Vagina (tissue), 2 donors: ENCODE results near the gene ATG14. TPM values are rescaled to one million over a fixed set of nuclear protein-coding genes. Genes with fewer than 3 reads are reported as not detected.

ENCODE experiments used
- DNase-seq, 2 donors: peaks; one replicate each; pipeline ENCODE4 v3.0.0-alpha.2; 2017; ENCODE audit errors: extremely low spot score in 2 of 2
- H3K27ac ChIP-seq: fragments of 200-600 bp; sonication (generic); one replicate; pipeline ENCODE4 v1.5.1; 2019
- H3K27me3 ChIP-seq: fragments of 200-600 bp; sonication (generic); one replicate; pipeline ENCODE4 v1.5.1; 2019
- H3K36me3 ChIP-seq, 2 donors: fragments of 200-600 bp; sonication (generic); one replicate each; pipeline ENCODE4 v1.5.1; 2017 to 2019
- H3K4me1 ChIP-seq: fragments of 200-600 bp; sonication (generic); one replicate; pipeline ENCODE4 v1.5.1; 2019
- H3K4me3 ChIP-seq, 2 donors: fragments of 200-600 bp; sonication (generic); 1 replicate in 1 of 2; 2 replicates in 1 of 2; pipeline ENCODE4 v1.5.1; 2016 to 2019
- H3K9me3 ChIP-seq: fragments of 200-600 bp; sonication (generic); one replicate; pipeline ENCODE4 v1.5.1; 2019
- CTCF ChIP-seq, 3 experiments: fragments of 450-650 bp in 2 of 3; fragments of 200-600 bp in 1 of 3; sonication (generic) in 1 of 3; IDR thresholded peaks; one replicate each; pipeline ENCODE4 v1.5.1; 2017 to 2019; ENCODE audit warnings: antibody characterized with exemption in 3 of 3, mild to moderate bottlenecking in 2 of 3, moderate library complexity in 2 of 3
- POLR2A ChIP-seq, 2 donors: fragments of 450-650 bp; IDR thresholded peaks; one replicate each; pipeline ENCODE4 v1.6.1; 2017; ENCODE audit warnings: antibody characterized with exemption in 2 of 2, mild to moderate bottlenecking in 2 of 2, moderate library complexity in 2 of 2
- POLR2AphosphoS5 ChIP-seq, 2 donors: sonication (generic); formaldehyde crosslinking; IDR thresholded peaks; one replicate each; pipeline ENCODE4 v1.9.0; 2017; ENCODE audit warnings: antibody characterized with exemption in 2 of 2, mild to moderate bottlenecking in 2 of 2, low read depth in 1 of 2; ENCODE audit not compliant: insufficient read depth in 1 of 2
- intact Hi-C: fragments of 100-400 bp; cut with DNase I; formaldehyde crosslinking; loops from one replicate; pipeline ENCODE4 v1.15.1; 2023
- total RNA-seq: library from RNA; depleted of rRNA; stranded (reverse); fragments of >200 nt; gene quantifications from one replicate; pipeline ENCODE4 v1.2.3, GENCODE V29; 2016

The ATG14 gene
- total RNA-seq, 1 donor from 2014 or later: 11.5 TPM

- H3K4me3 ChIP-seq: no peak within 1 kb of the TSS
- intact Hi-C loops: loop anchor here (5.0 kb wide), 1 partner anchor 1042 kb away; no protein-coding TSS in a partner anchor
Observed at GRCh38 chr14:55440385-55440784, 28.8 kb upstream of the ATG14 start, which contains the start of gene TBPL2. TBPL2 (minus strand) TSS chr14:55440616; CDS start chr14:55440449, 167 bp downstream.

GRCh38 chr14:55438066-55438683, 26.5 kb upstream of the ATG14 start:
- intact Hi-C loops: loop anchor here (10.0 kb wide), 1 partner anchor 183 kb away; no protein-coding TSS in a partner anchor
- DNase-seq: peak in 1 of 2 donors; percentile 25
- Histone ChIP-seq H3K9me3 (no peaks in the 10 kb centered on the region), H3K36me3 (no peaks in the 10 kb centered on the region), H3K4me3 (no peak overlapping the region), H3K27me3 (no peaks in the 10 kb centered on the region), H3K4me1 (no peaks in the 10 kb centered on the region), H3K27ac (no peak overlapping the region)
- TF ChIP-seq CTCF (IDR thresholded peaks at IDR 0.05): peak in 1 of 3 experiments; percentile 33
- TF ChIP-seq POLR2AphosphoS5 (IDR thresholded peaks at IDR 0.05; ENCODE audit: insufficient read depth in 1 of 2, low read depth in 1 of 2): no peak
- TF ChIP-seq POLR2A (IDR thresholded peaks at IDR 0.05): no peak

More at GRCh38 chr14:55440385-55440784, 28.8 kb upstream of the ATG14 start, which contains the start of gene TBPL2:
- no peak for TF ChIP-seq POLR2A (IDR thresholded peaks at IDR 0.05)
- TF ChIP-seq POLR2AphosphoS5 (IDR thresholded peaks at IDR 0.05; ENCODE audit: insufficient read depth in 1 of 2, low read depth in 1 of 2): no peak
- TF ChIP-seq CTCF (IDR thresholded peaks at IDR 0.05): no peak
- Histone ChIP-seq H3K27ac (no peak within 1 kb of the TSS), H3K27me3 (no peaks in the 10 kb centered on the region), H3K4me1 (no peaks in the 10 kb centered on the region), H3K9me3 (no peaks in the 10 kb centered on the region), H3K36me3 (no peaks in the 10 kb centered on the region)
- peak in 1 of 2 donors; percentile 54 for DNase-seq

- H3K9me3 ChIP-seq: no peaks in the 10 kb centered on the region
- no peak for DNase-seq
- H3K4me1 ChIP-seq: no peaks in the 10 kb centered on the region
- H3K27ac ChIP-seq: no peak overlapping the region
- intact Hi-C loops: loop anchor here (10.0 kb wide), 1 partner anchor 182 kb away; no protein-coding TSS in a partner anchor
- TF ChIP-seq POLR2AphosphoS5 (IDR thresholded peaks at IDR 0.05; ENCODE audit: insufficient read depth in 1 of 2, low read depth in 1 of 2) (no peak), CTCF (IDR thresholded peaks at IDR 0.05) (no peak), POLR2A (IDR thresholded peaks at IDR 0.05) (no peak)
- no peaks in the 10 kb centered on the region for H3K36me3 ChIP-seq
- no peak overlapping the region for H3K4me3 ChIP-seq
- no peaks in the 10 kb centered on the region for H3K27me3 ChIP-seq
Observed at GRCh38 chr14:55436931-55437330, 25.3 kb upstream of the ATG14 start.

- no peak for TF ChIP-seq POLR2A (IDR thresholded peaks at IDR 0.05)
- no peak for TF ChIP-seq CTCF (IDR thresholded peaks at IDR 0.05)
- TF ChIP-seq POLR2AphosphoS5 (IDR thresholded peaks at IDR 0.05; ENCODE audit: insufficient read depth in 1 of 2, low read depth in 1 of 2): no peak
- Histone ChIP-seq H3K9me3 (no peaks in the 10 kb centered on the region), H3K4me3 (no peak overlapping the region), H3K4me1 (no peaks in the 10 kb centered on the region), H3K27ac (no peak overlapping the region), H3K36me3 (no peaks in the 10 kb centered on the region), H3K27me3 (no peaks in the 10 kb centered on the region)
- intact Hi-C loops: loop anchor here (10.0 kb wide), 1 partner anchor 182 kb away; no protein-coding TSS in a partner anchor
- no peak for DNase-seq
Observed at GRCh38 chr14:55436519-55436918, 24.9 kb upstream of the ATG14 start.

GRCh38 chr14:55434805-55435174, 23.2 kb upstream of the ATG14 start:
- intact Hi-C loops: loop anchor here (10.0 kb wide), 1 partner anchor 180 kb away; no protein-coding TSS in a partner anchor
- no peak overlapping the region for H3K27ac ChIP-seq
- H3K4me3 ChIP-seq: no peak overlapping the region
- no peaks in the 10 kb centered on the region for H3K27me3 ChIP-seq
- TF ChIP-seq POLR2AphosphoS5 (IDR thresholded peaks at IDR 0.05; ENCODE audit: insufficient read depth in 1 of 2, low read depth in 1 of 2) (no peak), POLR2A (IDR thresholded peaks at IDR 0.05) (no peak), CTCF (IDR thresholded peaks at IDR 0.05) (no peak)
- DNase-seq: no peak
- H3K36me3 ChIP-seq: no peaks in the 10 kb centered on the region
- H3K4me1 ChIP-seq: no peaks in the 10 kb centered on the region
- no peaks in the 10 kb centered on the region for H3K9me3 ChIP-seq
